HEK293 (cell line): ENCODE measurements around the gene NFIL3.
A peak's percentile ranks its signal among the peaks of the same experiment; 100 is the strongest.

Experiments used
- BCL11B ChIP-seq: fragments of 450-650 bp; formaldehyde crosslinking; IDR thresholded peaks from 2 replicates; pipeline ENCODE4 v1.5.1; 2016; ENCODE audit warnings: low read depth, missing biosample characterization, missing genetic modification characterization
- GLIS1 ChIP-seq: fragments of 450-650 bp; formaldehyde crosslinking; IDR thresholded peaks from 2 replicates; pipeline ENCODE4 v1.5.1; 2016; ENCODE audit warnings: missing biosample characterization, missing genetic modification characterization
- YY2 ChIP-seq: fragments of 450-650 bp; formaldehyde crosslinking; IDR thresholded peaks from 2 replicates; pipeline ENCODE4 v1.5.1; 2016; ENCODE audit warnings: missing biosample characterization, missing genetic modification characterization
- ZBTB7A ChIP-seq: fragments of 450-650 bp; formaldehyde crosslinking; IDR thresholded peaks from 2 replicates; pipeline ENCODE4 v1.5.1; 2016; ENCODE audit warnings: low read depth, missing biosample characterization, missing genetic modification characterization
- ZNF132 ChIP-seq: fragments of 450-650 bp; formaldehyde crosslinking; IDR thresholded peaks from 2 replicates; pipeline ENCODE4 v1.5.1; 2017; ENCODE audit warnings: missing biosample characterization, missing genetic modification characterization, borderline replicate concordance
- ZNF211 ChIP-seq: fragments of 450-650 bp; formaldehyde crosslinking; IDR thresholded peaks from 2 replicates; pipeline ENCODE4 v1.5.1; 2016; ENCODE audit warnings: low read depth, missing biosample characterization, missing genetic modification characterization
- ZNF248 ChIP-seq: fragments of 450-650 bp; formaldehyde crosslinking; IDR thresholded peaks from 2 replicates; pipeline ENCODE4 v1.5.1; 2017; ENCODE audit warnings: missing biosample characterization, missing genetic modification characterization
- ZNF292 ChIP-seq: fragments of 450-650 bp; formaldehyde crosslinking; IDR thresholded peaks from 2 replicates; pipeline ENCODE4 v1.5.1; 2016; ENCODE audit warnings: low read depth, missing biosample characterization, missing genetic modification characterization, borderline replicate concordance
- ZNF341 ChIP-seq: fragments of 450-650 bp; formaldehyde crosslinking; IDR thresholded peaks from 2 replicates; pipeline ENCODE4; 2016; ENCODE audit warnings: low read depth, missing biosample characterization, missing genetic modification characterization
- ZNF473 ChIP-seq: fragments of 450-650 bp; formaldehyde crosslinking; IDR thresholded peaks from 2 replicates; pipeline ENCODE4 v1.5.1; 2017; ENCODE audit warnings: missing biosample characterization, missing genetic modification characterization
- ZNF501 ChIP-seq: fragments of 450-650 bp; formaldehyde crosslinking; IDR thresholded peaks from 2 replicates; pipeline ENCODE4 v1.5.1; 2016; ENCODE audit warnings: missing biosample characterization, missing genetic modification characterization
- ZNF549 ChIP-seq: fragments of 450-650 bp; IDR thresholded peaks from 2 replicates; pipeline ENCODE4 v1.5.1; 2018; ENCODE audit warnings: missing biosample characterization, missing genetic modification characterization, mild to moderate bottlenecking, inconsistent platforms, moderate library complexity
- ZNF585B ChIP-seq: fragments of 450-650 bp; formaldehyde crosslinking; IDR thresholded peaks from 2 replicates; pipeline ENCODE4 v1.5.1; 2016; ENCODE audit warnings: missing biosample characterization, missing genetic modification characterization
- ZNF621 ChIP-seq: fragments of 450-650 bp; formaldehyde crosslinking; IDR thresholded peaks from 2 replicates; pipeline ENCODE4 v1.5.1; 2017; ENCODE audit warnings: missing biosample characterization, missing genetic modification characterization
- ZNF677 ChIP-seq: fragments of 450-650 bp; IDR thresholded peaks from 2 replicates; pipeline ENCODE4 v1.5.0; 2018; ENCODE audit warnings: missing biosample characterization, mild to moderate bottlenecking, missing genetic modification characterization, moderate library complexity
- ZNF843 ChIP-seq: fragments of 450-650 bp; formaldehyde crosslinking; IDR thresholded peaks from 2 replicates; pipeline ENCODE4 v1.5.1; 2016; ENCODE audit warnings: missing biosample characterization, missing genetic modification characterization
- TF ChIP-seq, protein P1 (sequence below): fragments of 450-650 bp; formaldehyde crosslinking; IDR thresholded peaks from 2 replicates; pipeline ENCODE4 v1.5.1; 2016; ENCODE audit warnings: missing biosample characterization, missing genetic modification characterization
- TF ChIP-seq, protein P2 (sequence below): fragments of 450-650 bp; formaldehyde crosslinking; IDR thresholded peaks from 2 replicates; pipeline ENCODE4 v1.5.1; 2016; ENCODE audit warnings: missing biosample characterization, missing genetic modification characterization
- TF ChIP-seq, protein P3 (sequence below): fragments of 450-650 bp; formaldehyde crosslinking; IDR thresholded peaks from 2 replicates; pipeline ENCODE4 v1.5.1; 2016; ENCODE audit warnings: missing biosample characterization, missing genetic modification characterization, borderline replicate concordance
- TF ChIP-seq, protein P4 (sequence below): fragments of 450-650 bp; formaldehyde crosslinking; IDR thresholded peaks from 2 replicates; pipeline ENCODE4 v1.5.1; 2016; ENCODE audit warnings: missing biosample characterization, missing genetic modification characterization
- TF ChIP-seq, protein P5 (sequence below): fragments of 450-650 bp; formaldehyde crosslinking; IDR thresholded peaks from 2 replicates; pipeline ENCODE4 v1.5.1; 2016; ENCODE audit warnings: missing biosample characterization, missing genetic modification characterization
- TF ChIP-seq, protein P6 (sequence below): fragments of 450-650 bp; formaldehyde crosslinking; IDR thresholded peaks from 2 replicates; pipeline ENCODE4 v1.5.1; 2016; ENCODE audit warnings: missing biosample characterization, missing genetic modification characterization
- TF ChIP-seq, protein P7 (sequence below): fragments of 450-650 bp; IDR thresholded peaks from 2 replicates; pipeline ENCODE4 v1.5.1; 2018; ENCODE audit warnings: missing biosample characterization, mild to moderate bottlenecking, missing genetic modification characterization
- TF ChIP-seq, protein P8 (sequence below): fragments of 450-650 bp; formaldehyde crosslinking; IDR thresholded peaks from 2 replicates; pipeline ENCODE4 v1.5.1; 2017; ENCODE audit warnings: missing biosample characterization, missing genetic modification characterization

Gene NFIL3

DNA sequence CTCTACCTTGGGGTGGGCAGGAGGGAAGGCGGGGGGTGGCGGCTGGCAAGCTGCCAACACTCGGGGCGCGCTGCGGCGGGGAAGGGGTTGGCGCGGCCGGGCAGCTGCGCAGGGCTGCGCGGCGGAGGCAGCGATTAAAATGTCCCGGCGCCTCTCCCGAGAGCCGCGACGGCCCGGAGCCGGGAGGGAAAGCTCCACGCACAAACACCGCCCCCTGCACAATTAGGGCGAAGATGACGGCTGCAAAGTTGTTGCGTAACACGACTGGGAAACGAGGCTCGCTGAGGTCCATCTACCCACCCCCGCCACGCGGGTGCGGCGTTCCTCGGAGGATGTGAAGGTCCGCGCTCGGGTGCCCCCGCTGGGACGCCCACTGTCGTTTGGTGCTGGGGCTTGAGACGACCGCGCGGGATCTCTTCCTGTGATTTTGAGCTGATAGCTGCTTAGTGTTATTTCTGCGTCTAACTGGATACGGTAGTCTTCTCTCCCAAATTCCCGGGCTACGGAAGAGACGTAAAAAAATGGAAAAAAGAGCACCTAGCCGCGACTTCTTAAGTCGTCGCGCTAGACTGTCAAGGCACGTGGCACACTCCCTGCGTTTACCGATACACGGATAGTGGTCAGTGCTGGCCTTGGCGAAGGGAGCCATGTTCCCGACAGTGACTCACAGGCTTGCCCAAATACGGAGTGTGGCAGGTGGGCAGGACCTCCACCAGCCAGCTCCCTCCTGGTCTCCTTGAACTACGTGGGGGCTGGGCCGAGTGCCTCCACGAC lies 958 bp upstream of the NFIL3 start (continued):
- no peak for TF ChIP-seq ZNF677 (tag by site-specific recombination)
- no peak for TF ChIP-seq ZNF585B (tag by site-specific recombination)
- TF ChIP-seq ZBTB7A (tag by site-specific recombination): no peak
- 0 out of 2 replicates have a peak, but pooled peaks have one; percentile 31 for TF ChIP-seq ZNF501 (tag by site-specific recombination)
- TF ChIP-seq, protein P1, sequence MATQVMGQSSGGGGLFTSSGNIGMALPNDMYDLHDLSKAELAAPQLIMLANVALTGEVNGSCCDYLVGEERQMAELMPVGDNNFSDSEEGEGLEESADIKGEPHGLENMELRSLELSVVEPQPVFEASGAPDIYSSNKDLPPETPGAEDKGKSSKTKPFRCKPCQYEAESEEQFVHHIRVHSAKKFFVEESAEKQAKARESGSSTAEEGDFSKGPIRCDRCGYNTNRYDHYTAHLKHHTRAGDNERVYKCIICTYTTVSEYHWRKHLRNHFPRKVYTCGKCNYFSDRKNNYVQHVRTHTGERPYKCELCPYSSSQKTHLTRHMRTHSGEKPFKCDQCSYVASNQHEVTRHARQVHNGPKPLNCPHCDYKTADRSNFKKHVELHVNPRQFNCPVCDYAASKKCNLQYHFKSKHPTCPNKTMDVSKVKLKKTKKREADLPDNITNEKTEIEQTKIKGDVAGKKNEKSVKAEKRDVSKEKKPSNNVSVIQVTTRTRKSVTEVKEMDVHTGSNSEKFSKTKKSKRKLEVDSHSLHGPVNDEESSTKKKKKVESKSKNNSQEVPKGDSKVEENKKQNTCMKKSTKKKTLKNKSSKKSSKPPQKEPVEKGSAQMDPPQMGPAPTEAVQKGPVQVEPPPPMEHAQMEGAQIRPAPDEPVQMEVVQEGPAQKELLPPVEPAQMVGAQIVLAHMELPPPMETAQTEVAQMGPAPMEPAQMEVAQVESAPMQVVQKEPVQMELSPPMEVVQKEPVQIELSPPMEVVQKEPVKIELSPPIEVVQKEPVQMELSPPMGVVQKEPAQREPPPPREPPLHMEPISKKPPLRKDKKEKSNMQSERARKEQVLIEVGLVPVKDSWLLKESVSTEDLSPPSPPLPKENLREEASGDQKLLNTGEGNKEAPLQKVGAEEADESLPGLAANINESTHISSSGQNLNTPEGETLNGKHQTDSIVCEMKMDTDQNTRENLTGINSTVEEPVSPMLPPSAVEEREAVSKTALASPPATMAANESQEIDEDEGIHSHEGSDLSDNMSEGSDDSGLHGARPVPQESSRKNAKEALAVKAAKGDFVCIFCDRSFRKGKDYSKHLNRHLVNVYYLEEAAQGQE: no peak
- no peak for TF ChIP-seq ZNF292 (tag by site-specific recombination)
- TF ChIP-seq, protein P2, sequence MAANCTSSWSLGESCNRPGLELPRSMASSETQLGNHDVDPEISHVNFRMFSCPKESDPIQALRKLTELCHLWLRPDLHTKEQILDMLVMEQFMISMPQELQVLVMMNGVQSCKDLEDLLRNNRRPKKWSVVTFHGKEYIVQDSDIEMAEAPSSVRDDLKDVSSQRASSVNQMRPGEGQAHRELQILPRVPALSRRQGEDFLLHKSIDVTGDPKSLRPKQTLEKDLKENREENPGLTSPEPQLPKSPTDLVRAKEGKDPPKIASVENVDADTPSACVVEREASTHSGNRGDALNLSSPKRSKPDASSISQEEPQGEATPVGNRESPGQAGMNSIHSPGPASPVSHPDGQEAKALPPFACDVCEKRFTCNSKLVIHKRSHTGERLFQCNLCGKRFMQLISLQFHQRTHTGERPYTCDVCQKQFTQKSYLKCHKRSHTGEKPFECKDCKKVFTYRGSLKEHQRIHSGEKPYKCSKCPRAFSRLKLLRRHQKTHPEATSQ (tag by site-specific recombination): no peak
- no peak for TF ChIP-seq YY2 (tag by site-specific recombination)
- no peak for TF ChIP-seq ZNF132 (tag by site-specific recombination)
- no peak for TF ChIP-seq ZNF621 (tag by site-specific recombination)
- TF ChIP-seq ZNF341 (tag by site-specific recombination): 0 out of 2 replicates have a peak, but pooled peaks have one; percentile 31
- no peak for TF ChIP-seq ZNF843 (tag by site-specific recombination)
- TF ChIP-seq, protein P3, sequence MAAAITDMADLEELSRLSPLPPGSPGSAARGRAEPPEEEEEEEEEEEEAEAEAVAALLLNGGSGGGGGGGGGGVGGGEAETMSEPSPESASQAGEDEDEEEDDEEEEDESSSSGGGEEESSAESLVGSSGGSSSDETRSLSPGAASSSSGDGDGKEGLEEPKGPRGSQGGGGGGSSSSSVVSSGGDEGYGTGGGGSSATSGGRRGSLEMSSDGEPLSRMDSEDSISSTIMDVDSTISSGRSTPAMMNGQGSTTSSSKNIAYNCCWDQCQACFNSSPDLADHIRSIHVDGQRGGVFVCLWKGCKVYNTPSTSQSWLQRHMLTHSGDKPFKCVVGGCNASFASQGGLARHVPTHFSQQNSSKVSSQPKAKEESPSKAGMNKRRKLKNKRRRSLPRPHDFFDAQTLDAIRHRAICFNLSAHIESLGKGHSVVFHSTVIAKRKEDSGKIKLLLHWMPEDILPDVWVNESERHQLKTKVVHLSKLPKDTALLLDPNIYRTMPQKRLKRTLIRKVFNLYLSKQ (tag by site-specific recombination): no peak
- no peak for TF ChIP-seq ZNF211 (tag by site-specific recombination)
- TF ChIP-seq, protein P4, sequence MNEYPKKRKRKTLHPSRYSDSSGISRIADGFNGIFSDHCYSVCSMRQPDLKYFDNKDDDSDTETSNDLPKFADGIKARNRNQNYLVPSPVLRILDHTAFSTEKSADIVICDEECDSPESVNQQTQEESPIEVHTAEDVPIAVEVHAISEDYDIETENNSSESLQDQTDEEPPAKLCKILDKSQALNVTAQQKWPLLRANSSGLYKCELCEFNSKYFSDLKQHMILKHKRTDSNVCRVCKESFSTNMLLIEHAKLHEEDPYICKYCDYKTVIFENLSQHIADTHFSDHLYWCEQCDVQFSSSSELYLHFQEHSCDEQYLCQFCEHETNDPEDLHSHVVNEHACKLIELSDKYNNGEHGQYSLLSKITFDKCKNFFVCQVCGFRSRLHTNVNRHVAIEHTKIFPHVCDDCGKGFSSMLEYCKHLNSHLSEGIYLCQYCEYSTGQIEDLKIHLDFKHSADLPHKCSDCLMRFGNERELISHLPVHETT (tag by site-specific recombination): 0 out of 2 replicates have a peak, but pooled peaks have one; percentile 27
- TF ChIP-seq, protein P5, sequence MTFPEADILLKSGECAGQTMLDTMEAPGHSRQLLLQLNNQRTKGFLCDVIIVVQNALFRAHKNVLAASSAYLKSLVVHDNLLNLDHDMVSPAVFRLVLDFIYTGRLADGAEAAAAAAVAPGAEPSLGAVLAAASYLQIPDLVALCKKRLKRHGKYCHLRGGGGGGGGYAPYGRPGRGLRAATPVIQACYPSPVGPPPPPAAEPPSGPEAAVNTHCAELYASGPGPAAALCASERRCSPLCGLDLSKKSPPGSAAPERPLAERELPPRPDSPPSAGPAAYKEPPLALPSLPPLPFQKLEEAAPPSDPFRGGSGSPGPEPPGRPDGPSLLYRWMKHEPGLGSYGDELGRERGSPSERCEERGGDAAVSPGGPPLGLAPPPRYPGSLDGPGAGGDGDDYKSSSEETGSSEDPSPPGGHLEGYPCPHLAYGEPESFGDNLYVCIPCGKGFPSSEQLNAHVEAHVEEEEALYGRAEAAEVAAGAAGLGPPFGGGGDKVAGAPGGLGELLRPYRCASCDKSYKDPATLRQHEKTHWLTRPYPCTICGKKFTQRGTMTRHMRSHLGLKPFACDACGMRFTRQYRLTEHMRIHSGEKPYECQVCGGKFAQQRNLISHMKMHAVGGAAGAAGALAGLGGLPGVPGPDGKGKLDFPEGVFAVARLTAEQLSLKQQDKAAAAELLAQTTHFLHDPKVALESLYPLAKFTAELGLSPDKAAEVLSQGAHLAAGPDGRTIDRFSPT (tag by site-specific recombination): peak; percentile 25; the same call in 1 of the 2 replicates
- TF ChIP-seq, protein P6, sequence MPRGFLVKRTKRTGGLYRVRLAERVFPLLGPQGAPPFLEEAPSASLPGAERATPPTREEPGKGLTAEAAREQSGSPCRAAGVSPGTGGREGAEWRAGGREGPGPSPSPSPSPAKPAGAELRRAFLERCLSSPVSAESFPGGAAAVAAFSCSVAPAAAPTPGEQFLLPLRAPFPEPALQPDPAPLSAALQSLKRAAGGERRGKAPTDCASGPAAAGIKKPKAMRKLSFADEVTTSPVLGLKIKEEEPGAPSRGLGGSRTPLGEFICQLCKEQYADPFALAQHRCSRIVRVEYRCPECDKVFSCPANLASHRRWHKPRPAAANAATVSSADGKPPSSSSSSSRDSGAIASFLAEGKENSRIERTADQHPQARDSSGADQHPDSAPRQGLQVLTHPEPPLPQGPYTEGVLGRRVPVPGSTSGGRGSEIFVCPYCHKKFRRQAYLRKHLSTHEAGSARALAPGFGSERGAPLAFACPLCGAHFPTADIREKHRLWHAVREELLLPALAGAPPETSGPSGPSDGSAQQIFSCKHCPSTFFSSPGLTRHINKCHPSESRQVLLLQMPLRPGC: no peak
- no peak for TF ChIP-seq ZNF248 (tag by site-specific recombination)
- no peak for TF ChIP-seq ZNF549 (tag by site-specific recombination)
- TF ChIP-seq, protein P7, sequence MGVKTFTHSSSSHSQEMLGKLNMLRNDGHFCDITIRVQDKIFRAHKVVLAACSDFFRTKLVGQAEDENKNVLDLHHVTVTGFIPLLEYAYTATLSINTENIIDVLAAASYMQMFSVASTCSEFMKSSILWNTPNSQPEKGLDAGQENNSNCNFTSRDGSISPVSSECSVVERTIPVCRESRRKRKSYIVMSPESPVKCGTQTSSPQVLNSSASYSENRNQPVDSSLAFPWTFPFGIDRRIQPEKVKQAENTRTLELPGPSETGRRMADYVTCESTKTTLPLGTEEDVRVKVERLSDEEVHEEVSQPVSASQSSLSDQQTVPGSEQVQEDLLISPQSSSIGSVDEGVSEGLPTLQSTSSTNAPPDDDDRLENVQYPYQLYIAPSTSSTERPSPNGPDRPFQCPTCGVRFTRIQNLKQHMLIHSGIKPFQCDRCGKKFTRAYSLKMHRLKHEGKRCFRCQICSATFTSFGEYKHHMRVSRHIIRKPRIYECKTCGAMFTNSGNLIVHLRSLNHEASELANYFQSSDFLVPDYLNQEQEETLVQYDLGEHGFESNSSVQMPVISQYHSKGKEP (tag by site-specific recombination): 0 out of 2 replicates have a peak, but pooled peaks have one; percentile 46
- peak; percentile 35; the same call in 1 of the 2 replicates for TF ChIP-seq GLIS1 (tag by site-specific recombination)
- no peak for TF ChIP-seq BCL11B (tag by site-specific recombination)
- TF ChIP-seq, protein P8, sequence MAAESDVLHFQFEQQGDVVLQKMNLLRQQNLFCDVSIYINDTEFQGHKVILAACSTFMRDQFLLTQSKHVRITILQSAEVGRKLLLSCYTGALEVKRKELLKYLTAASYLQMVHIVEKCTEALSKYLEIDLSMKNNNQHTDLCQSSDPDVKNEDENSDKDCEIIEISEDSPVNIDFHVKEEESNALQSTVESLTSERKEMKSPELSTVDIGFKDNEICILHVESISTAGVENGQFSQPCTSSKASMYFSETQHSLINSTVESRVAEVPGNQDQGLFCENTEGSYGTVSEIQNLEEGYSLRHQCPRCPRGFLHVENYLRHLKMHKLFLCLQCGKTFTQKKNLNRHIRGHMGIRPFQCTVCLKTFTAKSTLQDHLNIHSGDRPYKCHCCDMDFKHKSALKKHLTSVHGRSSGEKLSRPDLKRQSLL (tag by site-specific recombination): no peak
- no peak for TF ChIP-seq ZNF473 (tag by site-specific recombination)
